DND-41 (cell line): ENCODE results near the gene OR8K5.

Source experiments
- ATAC-seq: fragments of 200-7000 bp; cut with Tn5 transposase; 3 replicates; pipeline ENCODE4 v1.9.1; 2021; ENCODE audit warnings: low read depth; ENCODE audit not compliant: insufficient read depth
- DNase-seq: peaks from one replicate; pipeline ENCODE4 v3.0.0-alpha.2; 2020
- H2AFZ ChIP-seq: 2 replicates; pipeline ENCODE4 v1.6.0; 2012; ENCODE audit warnings: low read depth, low read length
- H3K27ac ChIP-seq: 2 replicates; pipeline ENCODE4 v1.5.1; 2012; ENCODE audit warnings: low read length, inconsistent platforms
- H3K27me3 ChIP-seq: fragments of 200-600 bp; sonication (generic); 2 replicates; pipeline ENCODE4 v1.6.0; 2012; ENCODE audit warnings: low read length, mild to moderate bottlenecking, inconsistent platforms; ENCODE audit not compliant: insufficient read depth, poor library complexity
- H3K36me3 ChIP-seq: 2 replicates; pipeline ENCODE4 v1.5.1; 2012; ENCODE audit warnings: low read length, inconsistent platforms; ENCODE audit not compliant: insufficient read depth
- H3K4me1 ChIP-seq: 2 replicates; pipeline ENCODE4 v1.5.1; 2012; ENCODE audit warnings: mild to moderate bottlenecking, low read length; ENCODE audit not compliant: insufficient read depth
- H3K4me2 ChIP-seq: 2 replicates; pipeline ENCODE4 v1.6.0; 2012; ENCODE audit warnings: mild to moderate bottlenecking, moderate library complexity, low read length, inconsistent platforms; ENCODE audit not compliant: insufficient read depth
- H3K4me3 ChIP-seq, 2 experiments: fragments of 200-600 bp in 1 of 2; shearing (Covaris generic) in 1 of 2; 2 replicates each; pipeline ENCODE4 v1.5.1; 2012 to 2016; ENCODE audit warnings: inconsistent platforms in 2 of 2, low read length in 2 of 2, mild to moderate bottlenecking in 2 of 2, low read depth in 1 of 2, moderate library complexity in 1 of 2
- H3K79me2 ChIP-seq: 2 replicates; pipeline ENCODE4 v1.6.0; 2012; ENCODE audit warnings: low read length, inconsistent platforms; ENCODE audit not compliant: insufficient read depth
- H3K9ac ChIP-seq: 2 replicates; pipeline ENCODE4 v1.6.0; 2012; ENCODE audit warnings: low read depth, mild to moderate bottlenecking, inconsistent platforms, low read length, moderate library complexity
- H3K9me3 ChIP-seq: 2 replicates; pipeline ENCODE4 v1.5.1; 2012; ENCODE audit warnings: low read length, moderate library complexity, mild to moderate bottlenecking, inconsistent platforms; ENCODE audit not compliant: insufficient read depth, severe bottlenecking
- H4K20me1 ChIP-seq: 2 replicates; pipeline ENCODE4 v1.6.0; 2012; ENCODE audit warnings: low read length; ENCODE audit not compliant: insufficient read depth
- EZH2 ChIP-seq: IDR thresholded peaks from 3 replicates; pipeline ENCODE4 v1.6.1; 2012; ENCODE audit warnings: borderline replicate concordance, low read depth, mild to moderate bottlenecking, moderate library complexity, low read length, inconsistent platforms; ENCODE audit not compliant: severe bottlenecking
- TF ChIP-seq, protein P1 (sequence below): IDR thresholded peaks from 2 replicates; pipeline ENCODE4 v1.5.1; 2012; ENCODE audit warnings: borderline replicate concordance, low read length, moderate library complexity, mild to moderate bottlenecking; ENCODE audit not compliant: poor library complexity, severe bottlenecking; ENCODE audit errors: extremely low read depth

Gene OR8K5, protein sequence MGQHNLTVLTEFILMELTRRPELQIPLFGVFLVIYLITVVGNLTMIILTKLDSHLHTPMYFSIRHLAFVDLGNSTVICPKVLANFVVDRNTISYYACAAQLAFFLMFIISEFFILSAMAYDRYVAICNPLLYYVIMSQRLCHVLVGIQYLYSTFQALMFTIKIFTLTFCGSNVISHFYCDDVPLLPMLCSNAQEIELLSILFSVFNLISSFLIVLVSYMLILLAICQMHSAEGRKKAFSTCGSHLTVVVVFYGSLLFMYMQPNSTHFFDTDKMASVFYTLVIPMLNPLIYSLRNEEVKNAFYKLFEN

DNA sequence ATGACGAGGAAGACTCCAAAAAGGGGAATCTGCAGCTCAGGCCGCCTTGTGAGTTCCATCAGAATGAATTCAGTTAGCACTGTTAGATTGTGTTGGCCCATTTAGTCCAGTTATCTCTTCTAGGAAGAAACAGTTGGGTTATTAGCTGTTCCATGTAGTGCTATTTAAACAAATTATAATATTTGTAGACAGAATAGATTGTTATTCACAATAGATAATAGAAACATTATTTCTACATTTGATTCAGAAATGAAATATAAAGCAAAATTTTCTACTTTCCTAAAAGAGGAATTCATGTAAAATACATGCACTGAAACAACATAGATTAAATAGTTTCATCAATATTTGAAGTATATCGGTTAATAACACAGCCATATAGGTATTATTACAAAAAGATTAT, at the start of gene OR8K5:
Gene OR8K5 (minus strand): TSS at position 101 of the 400 bp plus-strand sequence. CDS start 0 bp downstream, at position 101.
- Histone ChIP-seq H4K20me1 (no peaks in the 10 kb centered on the region), H3K4me1 (no peaks in the 10 kb centered on the region), H3K4me3 (no peak within 1 kb of the TSS), H3K4me2 (no peak within 1 kb of the TSS), H3K79me2 (no peaks in the 10 kb centered on the region), H3K27ac (no peak within 1 kb of the TSS), H3K9ac (no peak within 1 kb of the TSS), H3K9me3 (no peaks in the 10 kb centered on the region), H2AFZ (no peak within 1 kb of the TSS), H3K36me3 (no peaks in the 10 kb centered on the region), H3K27me3 (no peaks in the 10 kb centered on the region)
- ATAC-seq (no peak), DNase-seq (no peak)
- TF ChIP-seq, protein P1, sequence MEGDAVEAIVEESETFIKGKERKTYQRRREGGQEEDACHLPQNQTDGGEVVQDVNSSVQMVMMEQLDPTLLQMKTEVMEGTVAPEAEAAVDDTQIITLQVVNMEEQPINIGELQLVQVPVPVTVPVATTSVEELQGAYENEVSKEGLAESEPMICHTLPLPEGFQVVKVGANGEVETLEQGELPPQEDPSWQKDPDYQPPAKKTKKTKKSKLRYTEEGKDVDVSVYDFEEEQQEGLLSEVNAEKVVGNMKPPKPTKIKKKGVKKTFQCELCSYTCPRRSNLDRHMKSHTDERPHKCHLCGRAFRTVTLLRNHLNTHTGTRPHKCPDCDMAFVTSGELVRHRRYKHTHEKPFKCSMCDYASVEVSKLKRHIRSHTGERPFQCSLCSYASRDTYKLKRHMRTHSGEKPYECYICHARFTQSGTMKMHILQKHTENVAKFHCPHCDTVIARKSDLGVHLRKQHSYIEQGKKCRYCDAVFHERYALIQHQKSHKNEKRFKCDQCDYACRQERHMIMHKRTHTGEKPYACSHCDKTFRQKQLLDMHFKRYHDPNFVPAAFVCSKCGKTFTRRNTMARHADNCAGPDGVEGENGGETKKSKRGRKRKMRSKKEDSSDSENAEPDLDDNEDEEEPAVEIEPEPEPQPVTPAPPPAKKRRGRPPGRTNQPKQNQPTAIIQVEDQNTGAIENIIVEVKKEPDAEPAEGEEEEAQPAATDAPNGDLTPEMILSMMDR, result no peak
- TF ChIP-seq EZH2, result no peak

DNA sequence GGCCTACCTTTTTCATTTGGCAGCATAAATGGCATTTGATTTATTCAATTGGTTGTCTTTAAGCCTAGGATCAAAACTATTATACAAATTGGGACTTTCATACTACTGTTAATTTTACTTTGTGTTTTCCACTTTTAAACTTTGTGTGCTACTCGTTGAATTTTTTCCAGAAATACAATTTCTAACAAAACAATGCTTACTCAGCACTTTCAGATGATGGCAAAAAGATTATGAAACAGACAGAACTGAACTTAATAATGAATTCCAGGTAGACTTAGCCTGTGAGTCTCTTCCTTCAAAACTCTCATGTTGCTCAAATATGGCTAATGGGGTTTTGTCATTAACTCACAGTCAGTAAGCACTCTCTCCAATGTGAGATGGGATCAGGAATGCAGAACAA, 47.7 kb upstream of the OR8K5 start:
- no peak overlapping the region for H3K27ac ChIP-seq
- H3K36me3 ChIP-seq, result no peaks in the 10 kb centered on the region
- no peak overlapping the region for H3K4me2 ChIP-seq
- no peaks in the 10 kb centered on the region for H3K79me2 ChIP-seq
- TF ChIP-seq, protein P1, result no peak
- TF ChIP-seq EZH2, result no peak
- no peak overlapping the region for H3K9ac ChIP-seq
- H3K9me3 ChIP-seq, result no peaks in the 10 kb centered on the region
- no peak overlapping the region for H3K4me3 ChIP-seq
- no peak for ATAC-seq
- no peak overlapping the region for H2AFZ ChIP-seq
- no peaks in the 10 kb centered on the region for H4K20me1 ChIP-seq
- DNase-seq, result no peak
- no peaks in the 10 kb centered on the region for H3K27me3 ChIP-seq
- no peaks in the 10 kb centered on the region for H3K4me1 ChIP-seq

DNA sequence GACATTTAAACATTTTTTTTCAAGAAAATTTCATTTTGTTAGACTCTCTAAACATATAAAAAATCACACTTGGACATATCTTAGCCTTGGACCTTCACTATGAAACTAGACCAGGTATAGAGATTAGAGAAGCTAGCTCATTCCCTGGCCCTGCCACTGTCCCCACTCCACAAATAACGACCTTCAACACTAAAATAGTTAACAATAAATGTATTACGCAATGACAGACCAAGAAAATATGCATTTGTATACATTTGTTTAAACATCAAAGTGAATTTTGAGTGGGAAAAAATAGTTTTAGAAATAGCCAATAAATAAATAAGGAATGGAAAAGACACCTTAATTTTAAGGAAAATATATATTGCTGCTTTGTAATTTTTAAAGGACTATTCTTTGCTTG, 37.2 kb upstream of the OR8K5 start:
- TF ChIP-seq, protein P1, result no peak
- TF ChIP-seq EZH2, result no peak
- H4K20me1 ChIP-seq, result no peaks in the 10 kb centered on the region
- no peaks in the 10 kb centered on the region for H3K4me1 ChIP-seq

DNA sequence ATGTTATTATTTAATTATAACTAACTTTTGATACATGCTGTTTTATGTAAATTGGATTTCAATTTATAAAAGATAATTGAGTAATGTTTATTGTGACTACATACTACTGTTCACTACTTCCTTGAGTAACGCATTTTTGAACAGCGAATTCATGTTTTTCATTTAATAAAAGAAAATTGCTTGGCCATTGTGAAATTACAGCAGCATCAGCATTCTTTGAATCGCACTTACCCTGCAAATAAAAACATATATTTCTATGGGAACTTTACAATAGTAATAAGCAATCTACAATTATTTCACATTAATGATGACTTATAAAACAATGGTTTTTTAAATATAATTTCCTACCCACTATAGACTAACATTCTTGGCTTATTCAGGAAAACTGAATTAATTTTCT, 36.6 kb upstream of the OR8K5 start:
- TF ChIP-seq EZH2, result no peak
- TF ChIP-seq, protein P1, result no peak
- H3K4me1 ChIP-seq, result no peaks in the 10 kb centered on the region
- no peak overlapping the region for H3K4me2 ChIP-seq
- DNase-seq, result no peak
- no peaks in the 10 kb centered on the region for H3K9me3 ChIP-seq
- H2AFZ ChIP-seq, result no peak overlapping the region
- no peaks in the 10 kb centered on the region for H3K27me3 ChIP-seq
- H4K20me1 ChIP-seq, result no peaks in the 10 kb centered on the region
- no peak for ATAC-seq
- no peak overlapping the region for H3K4me3 ChIP-seq
- H3K27ac ChIP-seq, result no peak overlapping the region
- H3K9ac ChIP-seq, result no peak overlapping the region
- H3K79me2 ChIP-seq, result no peaks in the 10 kb centered on the region
- H3K36me3 ChIP-seq, result no peaks in the 10 kb centered on the region

More for the DNA sequence above, 37.2 kb upstream of the OR8K5 start:
- ATAC-seq (no peak), DNase-seq (no peak)
- H3K27me3 ChIP-seq, result no peaks in the 10 kb centered on the region
- H3K4me3 ChIP-seq, result no peak overlapping the region
- H2AFZ ChIP-seq, result no peak overlapping the region
- H3K9me3 ChIP-seq, result no peaks in the 10 kb centered on the region
- H3K9ac ChIP-seq, result no peak overlapping the region
- H3K79me2 ChIP-seq, result no peaks in the 10 kb centered on the region
- H3K36me3 ChIP-seq, result no peaks in the 10 kb centered on the region
- H3K4me2 ChIP-seq, result no peak overlapping the region
- H3K27ac ChIP-seq, result no peak overlapping the region
